Testis (tissue), 3 donors: ENCODE results near the gene RNASEH2A. TPM values are rescaled to one million over a fixed set of nuclear protein-coding genes. Genes with fewer than 3 reads are reported as not detected.
"Not testable (repeated sequence)": the region's sequence is repeated elsewhere in the genome, so short reads cannot be mapped to it uniquely, and the experiment has no call there.

Source experiments
- DNase-seq: peaks from one replicate; pipeline ENCODE4 v3.0.0-alpha.2; 2019
- H3K27ac ChIP-seq, 2 donors: fragments of 200-600 bp; sonication (generic); one replicate each; pipeline ENCODE4 v1.5.1; 2019
- H3K27me3 ChIP-seq: fragments of 200-600 bp; sonication (generic); one replicate; pipeline ENCODE4 v1.5.1; 2019
- H3K36me3 ChIP-seq: fragments of 200-600 bp; sonication (generic); one replicate; pipeline ENCODE4 v1.5.1; 2017; ENCODE audit warnings: low read depth; ENCODE audit errors: missing control alignments
- H3K4me1 ChIP-seq: fragments of 200-600 bp; sonication (generic); one replicate; pipeline ENCODE4 v1.5.1; 2019
- H3K4me3 ChIP-seq, 2 donors: fragments of 200-600 bp; sonication (generic); one replicate each; pipeline ENCODE4 v1.5.1; 2017 to 2019
- H3K9me3 ChIP-seq: fragments of 200-600 bp; sonication (generic); one replicate; pipeline ENCODE4 v1.5.1; 2017
- CTCF ChIP-seq, 3 experiments: fragments of 450-650 bp in 2 of 3; fragments of 200-600 bp in 1 of 3; sonication (generic) in 1 of 3; IDR thresholded peaks; one replicate each; pipeline ENCODE4 v1.5.1; 2016 to 2019; ENCODE audit warnings: antibody characterized with exemption in 3 of 3, mild to moderate bottlenecking in 2 of 3, moderate library complexity in 1 of 3
- POLR2A ChIP-seq: fragments of 450-650 bp; IDR thresholded peaks from one replicate; pipeline ENCODE4 v1.6.1; 2017; ENCODE audit warnings: antibody characterized with exemption, mild to moderate bottlenecking, moderate library complexity
- WGBS, 2 donors: methylation state at CpG; one replicate each; pipeline ENCODE4 v1.1.5; 2018; 5-methylcytosine and 5-hydroxymethylcytosine counted together
- intact Hi-C: fragments of 100-400 bp; cut with DNase I; formaldehyde crosslinking; loops from one replicate; pipeline ENCODE4 v1.15.1; 2023; ENCODE audit warnings: low total_unique reads
- polyA plus RNA-seq: library from polyadenylated mRNA; stranded (reverse); fragments of 350-450 nt; fragmentation: Illumina TruSeq; extraction: RNeasy Lipid Tissue Mini Kit (QIAGEN cat#74804); gene quantifications from one replicate; pipeline ENCODE4 v1.2.3, GENCODE V29; 2014; ENCODE audit warnings: low read depth, low replicate concordance; ENCODE audit not compliant: insufficient read depth
- total RNA-seq, 2 donors: library from RNA; depleted of rRNA; stranded (reverse); fragments of >200 nt; gene quantifications; one replicate each; pipeline ENCODE4 v1.2.3, GENCODE V29; 2016

The RNASEH2A gene
- total and polyA plus RNA-seq, 3 donors from 2014 or later, result 14.1 to 18.6 (median 15.7) TPM

DNA sequence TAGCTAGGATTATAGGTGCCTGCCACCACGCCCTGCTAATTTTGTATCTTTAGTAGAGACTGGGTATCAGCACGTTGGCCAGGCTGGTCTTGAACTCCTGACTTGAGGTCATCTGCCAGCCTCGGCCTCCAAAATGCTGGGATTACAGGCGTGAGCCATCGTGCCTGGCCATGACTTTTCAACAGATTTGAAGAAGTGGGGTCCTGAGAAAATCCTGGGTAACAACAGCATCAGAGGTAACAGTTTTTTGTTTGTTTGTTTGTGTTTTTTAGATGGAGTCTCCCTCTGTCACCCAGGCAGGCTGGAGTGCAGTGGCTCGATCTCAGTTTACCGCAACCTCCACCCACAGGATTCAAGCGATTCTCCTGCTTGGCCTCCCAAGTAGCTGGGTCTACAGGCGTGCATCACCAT, 11.4 kb upstream of the RNASEH2A start:
- Histone ChIP-seq H3K9me3 (no peaks in the 10 kb centered on the region), H3K4me3 (no peak overlapping the region), H3K4me1 (peaks cover 16% of the 10 kb centered on the region), H3K36me3 (no peaks in the 10 kb centered on the region), H3K27me3 (no peaks in the 10 kb centered on the region), H3K27ac (peak overlapping the region in 1 of 2 donors; percentile 98)
- intact Hi-C loops, result loop anchor here (10.0 kb wide), 1 partner anchor 60 kb away; the partner anchor contains the start of genes GET3 and TRIR
- no peak for TF ChIP-seq POLR2A
- DNase-seq, result no peak
- WGBS, 2 donors, result 83 to 90% methylated on average over 8 to 9 of the region's 9 CpGs

DNA sequence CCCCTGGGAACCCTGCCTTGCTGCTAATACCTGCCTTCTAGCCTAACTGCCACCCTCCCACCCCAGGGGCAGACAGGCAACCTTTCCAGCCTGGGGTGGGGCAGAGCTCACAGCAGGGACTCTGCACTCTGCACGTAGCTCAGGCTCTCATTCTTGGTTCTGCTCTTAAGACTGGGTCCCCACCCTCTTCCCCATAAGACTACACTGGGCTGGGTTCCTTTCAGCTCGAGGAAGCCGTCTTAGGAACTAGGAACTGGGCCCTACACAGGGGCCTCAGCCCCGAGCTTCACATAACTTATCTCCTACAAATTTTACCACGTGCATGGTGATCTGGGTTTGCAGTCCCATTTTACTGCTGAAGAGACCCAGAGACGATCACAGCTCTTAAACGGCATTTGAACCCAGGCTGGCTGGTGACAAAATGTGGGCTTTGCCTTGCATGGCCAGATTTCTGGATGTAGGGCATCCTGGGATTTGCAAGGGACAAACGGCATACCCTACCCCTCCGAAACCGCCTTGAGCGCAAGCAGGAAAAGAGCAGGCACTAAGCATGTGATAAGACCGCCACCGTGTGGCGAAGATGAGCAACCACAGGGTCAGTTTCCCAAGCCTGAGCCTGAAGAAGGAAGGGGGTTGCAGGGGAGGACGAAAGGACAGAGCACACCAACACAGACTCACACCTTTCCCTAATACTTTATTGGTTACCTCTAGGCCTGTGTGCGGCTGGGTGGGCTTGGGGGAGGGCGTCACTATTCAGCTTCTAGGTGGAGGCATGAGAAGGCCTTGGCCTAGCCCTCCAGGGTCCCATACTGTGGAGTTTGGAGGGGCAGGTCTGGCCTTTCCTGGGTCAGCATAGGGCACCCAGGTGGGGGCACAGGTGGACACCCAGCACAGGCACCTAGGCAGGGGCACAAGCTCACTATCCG, 10.0 kb upstream of the RNASEH2A start:
- TF ChIP-seq CTCF (IDR thresholded peaks at IDR 0.05) (peak; percentile 89 to 97 (median 94)), POLR2A (no peak)
- H3K27me3 ChIP-seq, result no peaks in the 10 kb centered on the region
- DNase-seq, result peak; percentile 86
- intact Hi-C loops, result loop anchor here (10.0 kb wide), 1 partner anchor 62 kb away; the partner anchor contains the start of genes GET3 and TRIR
- no peaks in the 10 kb centered on the region for H3K36me3 ChIP-seq
- no peak overlapping the region for H3K4me3 ChIP-seq
- peaks cover 17% of the 10 kb centered on the region for H3K4me1 ChIP-seq
- WGBS, 2 donors, result 3 to 10% methylated on average over 15 to 18 of the region's 18 CpGs
- no peaks in the 10 kb centered on the region for H3K9me3 ChIP-seq
- peak overlapping the region in 1 of 2 donors; percentile 59 for H3K27ac ChIP-seq

GRCh38 chr19:12797141-12797587, 9.2 kb upstream of the RNASEH2A start:
- Histone ChIP-seq H3K36me3 (no peaks in the 10 kb centered on the region), H3K4me3 (no peak overlapping the region), H3K4me1 (peaks cover 20% of the 10 kb centered on the region), H3K9me3 (no peaks in the 10 kb centered on the region), H3K27me3 (no peaks in the 10 kb centered on the region), H3K27ac (no peak overlapping the region)
- WGBS, 2 donors, result 82 to 88% methylated on average over 6 of the region's 6 CpGs
- TF ChIP-seq CTCF (IDR thresholded peaks at IDR 0.05) (no peak), POLR2A (no peak)
- intact Hi-C loops, result loop anchor here (10.0 kb wide), 1 partner anchor 62 kb away; the partner anchor contains the start of genes GET3 and TRIR
- DNase-seq, result no peak

- not testable (repeated sequence) for H3K27me3 ChIP-seq, DNase-seq, H3K4me3 ChIP-seq, H3K9me3 ChIP-seq, H3K27ac ChIP-seq, H3K36me3 ChIP-seq
- peaks cover 24% of the 10 kb centered on the region for H3K4me1 ChIP-seq
- intact Hi-C loops, result loop anchor here (10.0 kb wide), 1 partner anchor 63 kb away; the partner anchor contains the start of genes GET3 and TRIR
- 94 to 96% methylated on average over 7 of the region's 7 CpGs for WGBS, 2 donors
Observed at GRCh38 chr19:12797607-12798006, 8.8 kb upstream of the RNASEH2A start.

- Histone ChIP-seq H3K4me3 (no peak overlapping the region), H3K4me1 (peaks cover 24% of the 10 kb centered on the region), H3K27ac (no peak overlapping the region), H3K36me3 (no peaks in the 10 kb centered on the region), H3K9me3 (no peaks in the 10 kb centered on the region), H3K27me3 (no peaks in the 10 kb centered on the region)
- DNase-seq, result no peak
- no peak for TF ChIP-seq CTCF (IDR thresholded peaks at IDR 0.05)
- TF ChIP-seq POLR2A, result no peak
- 88 to 89% methylated on average over 11 to 18 of the region's 18 CpGs for WGBS, 2 donors
- intact Hi-C loops, result loop anchor here (10.0 kb wide), 1 partner anchor 65 kb away; the partner anchor contains the start of genes GET3 and TRIR
Observed at GRCh38 chr19:12799742-12800465, 6.5 kb upstream of the RNASEH2A start.
